ENCODE results near the gene XRCC3. TPM values are rescaled to one million over a fixed set of nuclear protein-coding genes. Genes with fewer than 3 reads are reported as not detected.

Gene XRCC3
- total and polyA plus RNA-seq, 2 of the 8 experiments (the other 6 are each of a cell fraction or from before 2014, with no cell fraction given), result 36.9 to 41.8 TPM

GRCh38 chr14:103762036-103762435, 46.8 kb upstream of the XRCC3 start (continued):
- TF ChIP-seq MAX (IDR thresholded peaks at IDR 0.05), result no peak
- no peak for TF ChIP-seq RBBP5 (IDR thresholded peaks at IDR 0.05; ENCODE audit: borderline replicate concordance, low read depth, low read length)
- TF ChIP-seq MAFK (IDR thresholded peaks at IDR 0.05; ENCODE audit: low read depth, low read length), result no peak
- TF ChIP-seq CHD1 (IDR thresholded peaks at IDR 0.05; ENCODE audit: low read depth, low read length), result no peak
- no peak for TF ChIP-seq SP1 (IDR thresholded peaks at IDR 0.05; ENCODE audit: low read depth, low read length)
- TF ChIP-seq TBP (IDR thresholded peaks at IDR 0.05; ENCODE audit: low read depth, low read length), result no peak
- no peak for TF ChIP-seq CTBP2 (IDR thresholded peaks at IDR 0.05; ENCODE audit: borderline replicate concordance, insufficient read depth, insufficient read length, low read length)

Measured in H1 (cell line).